HG02571 (cell line): ENCODE measurements around the gene PRKG1.
"Not testable (repeated sequence)": the region's sequence is repeated elsewhere in the genome, so short reads cannot be mapped to it uniquely, and the experiment has no call there.

ENCODE experiments used
- ATAC-seq: cut with Tn5 transposase; IDR thresholded peaks from one replicate; pipeline ENCODE4 v1.9.1; 2021; ENCODE audit warnings: mild to moderate bottlenecking, moderate library complexity; ENCODE audit not compliant: unreplicated experiment

PRKG1 gene

GRCh38 chr10:51564896-51565510, 490.7 kb downstream of the PRKG1 start:
- no peak for ATAC-seq

GRCh38 chr10:51567271-51567670, 493.0 kb downstream of the PRKG1 start:
- ATAC-seq = no peak

GRCh38 chr10:51569467-51569866, 495.2 kb downstream of the PRKG1 start:
- no peak for ATAC-seq

GRCh38 chr10:51574248-51575048, 500.2 kb downstream of the PRKG1 start:
- ATAC-seq = no peak

- not testable (repeated sequence) for ATAC-seq
Measured at GRCh38 chr10:51581196-51581595, 506.9 kb downstream of the PRKG1 start.

GRCh38 chr10:51583976-51584375, 509.7 kb downstream of the PRKG1 start:
- no peak for ATAC-seq

GRCh38 chr10:51585742-51586141, 511.5 kb downstream of the PRKG1 start:
- ATAC-seq = no peak

- no peak for ATAC-seq
Measured at GRCh38 chr10:51588984-51589383, 514.7 kb downstream of the PRKG1 start.

GRCh38 chr10:51590818-51591217, 516.5 kb downstream of the PRKG1 start:
- no peak for ATAC-seq

- ATAC-seq = no peak
Measured at GRCh38 chr10:51596695-51597094, 522.4 kb downstream of the PRKG1 start.

GRCh38 chr10:51599647-51600046, 525.4 kb downstream of the PRKG1 start:
- ATAC-seq = no peak

GRCh38 chr10:51602326-51602725, 528.0 kb downstream of the PRKG1 start:
- ATAC-seq = no peak

GRCh38 chr10:51604579-51604978, 530.3 kb downstream of the PRKG1 start:
- ATAC-seq = no peak

- no peak for ATAC-seq
Measured at GRCh38 chr10:51606825-51607462, 532.7 kb downstream of the PRKG1 start.

- ATAC-seq = no peak
Measured at GRCh38 chr10:51607463-51607835, 533.2 kb downstream of the PRKG1 start.

- no peak for ATAC-seq
Measured at GRCh38 chr10:51608211-51608610, 533.9 kb downstream of the PRKG1 start.

- no peak for ATAC-seq
Measured at GRCh38 chr10:51615764-51616298, 541.5 kb downstream of the PRKG1 start.

GRCh38 chr10:51617576-51618235, 543.4 kb downstream of the PRKG1 start:
- ATAC-seq = no peak

- ATAC-seq = no peak
Measured at GRCh38 chr10:51619365-51619764, 545.1 kb downstream of the PRKG1 start.

GRCh38 chr10:51620131-51620530, 545.8 kb downstream of the PRKG1 start:
- no peak for ATAC-seq

- no peak for ATAC-seq
Measured at GRCh38 chr10:51624013-51624412, 549.7 kb downstream of the PRKG1 start.
